Fibroblast of skin of left biceps (primary cell): ENCODE measurements around the gene KLK14.

Experiments used
- DNase-seq, 2 experiments: peaks; one replicate each; pipeline ENCODE4 v3.0.0-alpha.2; 2013; ENCODE audit warnings: low read depth in 2 of 2

KLK14 gene

DNA sequence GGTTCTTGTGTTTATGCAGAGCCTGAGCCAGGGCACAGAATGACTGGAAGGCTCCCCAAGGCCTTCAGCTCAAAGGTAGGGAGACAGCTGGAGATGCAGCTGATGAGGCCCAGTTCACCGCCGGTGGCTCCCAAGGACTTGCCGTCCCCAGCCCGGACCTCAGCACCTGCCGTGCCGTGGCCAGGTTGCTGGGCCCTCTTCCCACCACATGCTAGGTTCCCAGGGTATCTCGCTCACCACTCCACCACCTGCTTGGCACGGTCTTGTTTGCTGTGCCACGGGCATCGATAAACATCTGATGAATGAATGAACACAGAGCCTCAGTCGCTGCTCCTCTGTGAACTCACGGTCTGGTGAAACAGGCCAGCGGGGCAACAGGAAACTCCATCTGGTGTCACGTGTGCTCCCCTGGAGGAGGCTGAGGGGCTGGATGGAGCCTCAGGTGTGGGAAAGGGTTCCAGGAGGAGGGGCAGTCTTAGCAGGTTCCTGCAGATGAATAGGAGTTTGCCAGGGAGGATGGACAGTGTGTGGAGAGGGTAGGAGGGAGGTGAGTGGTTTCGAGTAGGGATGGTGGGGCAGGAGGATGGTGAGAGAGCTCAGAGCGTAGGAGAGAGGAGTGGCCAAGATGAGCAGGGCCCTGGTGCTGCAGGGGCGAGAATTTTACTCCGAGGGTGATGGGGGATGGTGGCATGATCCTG, 3.6 kb upstream of the KLK14 start:
- no peak for DNase-seq

DNA sequence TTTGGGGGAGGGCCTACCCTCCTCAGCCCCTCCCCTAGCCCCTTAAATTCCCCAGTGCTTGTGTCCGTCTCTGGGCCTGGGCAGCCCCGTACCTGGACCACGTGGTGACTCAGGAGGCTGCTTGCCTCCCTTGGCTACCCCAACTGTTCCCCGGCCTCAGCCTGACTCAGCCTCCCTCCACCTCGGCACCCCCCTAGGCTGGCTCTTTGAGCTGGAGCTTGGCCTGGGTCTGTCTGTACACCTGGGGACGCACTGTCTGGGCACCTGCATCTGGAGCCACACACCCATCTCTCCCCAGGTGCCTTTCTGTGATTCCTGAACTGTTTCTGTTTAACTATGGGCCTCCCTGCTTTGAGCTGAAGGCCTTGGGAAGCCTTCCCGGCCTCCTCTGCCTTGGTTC, 1.8 kb upstream of the KLK14 start:
- no peak for DNase-seq

- no peak for DNase-seq
Observed at GRCh38 chr19:51083783-51084182, 1.1 kb upstream of the KLK14 start.

- DNase-seq, result no peak
Observed at GRCh38 chr19:51083181-51083580, 494 bp upstream of the KLK14 start.

DNA sequence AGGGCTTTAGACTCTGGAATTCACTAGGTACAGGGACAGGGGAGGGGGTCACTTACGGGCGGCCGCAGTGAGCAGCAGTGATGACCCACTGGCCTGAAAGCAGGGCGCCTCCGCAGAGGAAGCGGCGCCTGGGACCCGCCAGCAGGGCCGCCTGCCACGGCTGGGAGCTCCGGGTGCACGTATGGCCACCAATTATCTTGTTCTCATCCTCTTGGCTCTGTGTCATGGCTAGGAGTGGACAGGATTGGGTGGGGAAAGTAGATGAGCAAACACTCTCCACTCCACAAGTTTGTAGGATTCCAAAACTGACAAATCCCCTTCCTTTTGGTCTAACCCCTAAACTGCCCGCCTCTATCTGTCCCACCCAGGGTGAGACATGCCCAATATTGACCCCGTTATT, 1.2 kb downstream of the KLK14 start:
- no peak for DNase-seq

DNA sequence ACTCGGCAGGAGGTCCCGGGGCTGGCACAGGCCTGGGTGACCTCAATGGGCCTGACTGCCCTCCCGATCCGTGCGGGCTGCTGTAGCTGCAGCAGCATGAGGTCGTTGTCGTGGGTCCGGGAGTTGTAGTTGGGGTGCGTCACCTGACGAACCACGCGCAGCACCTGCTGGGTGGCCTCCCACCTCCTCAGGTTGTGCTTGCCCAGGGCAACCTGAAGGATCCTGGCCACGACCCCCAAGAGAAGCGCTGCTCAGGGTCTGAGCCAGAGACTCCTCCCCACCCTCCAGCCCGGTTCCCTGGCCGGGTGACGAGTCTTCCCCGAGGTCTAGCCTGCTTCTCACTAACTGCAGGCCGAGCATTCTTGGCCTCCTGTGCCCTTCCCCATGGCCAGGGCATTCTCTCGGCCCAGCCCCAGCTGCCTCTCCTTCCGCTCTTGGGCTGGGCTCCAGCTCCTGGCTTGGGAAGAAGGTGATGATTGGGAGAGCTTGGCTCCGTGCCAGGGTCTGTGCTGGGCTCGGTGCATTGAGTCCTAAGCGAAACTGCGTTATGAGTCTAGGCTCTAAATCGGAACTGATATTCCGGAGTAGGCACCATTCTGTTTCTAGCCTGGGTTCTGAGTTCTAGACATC, 3.1 kb downstream of the KLK14 start:
- no peak for DNase-seq

DNA sequence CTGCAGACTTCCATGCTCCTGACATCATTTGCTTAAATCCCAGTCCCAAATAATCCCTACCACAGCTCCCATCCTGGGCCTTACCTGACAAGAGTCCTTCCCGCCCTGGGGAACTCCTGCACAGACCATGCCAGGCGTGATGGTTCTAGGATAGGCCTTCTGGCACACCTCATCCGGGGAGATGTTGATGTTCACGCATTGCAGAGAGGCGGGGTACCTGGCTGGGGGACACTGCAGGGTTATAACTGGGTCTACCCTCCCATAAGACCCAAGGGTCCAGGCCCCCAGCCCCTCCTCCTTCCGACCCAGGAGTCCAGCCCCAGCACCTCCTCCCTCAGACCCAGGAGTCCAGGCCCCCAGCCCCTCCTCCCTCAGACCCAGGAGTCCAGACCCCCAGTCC, 4.0 kb downstream of the KLK14 start:
- DNase-seq, result no peak

DNA sequence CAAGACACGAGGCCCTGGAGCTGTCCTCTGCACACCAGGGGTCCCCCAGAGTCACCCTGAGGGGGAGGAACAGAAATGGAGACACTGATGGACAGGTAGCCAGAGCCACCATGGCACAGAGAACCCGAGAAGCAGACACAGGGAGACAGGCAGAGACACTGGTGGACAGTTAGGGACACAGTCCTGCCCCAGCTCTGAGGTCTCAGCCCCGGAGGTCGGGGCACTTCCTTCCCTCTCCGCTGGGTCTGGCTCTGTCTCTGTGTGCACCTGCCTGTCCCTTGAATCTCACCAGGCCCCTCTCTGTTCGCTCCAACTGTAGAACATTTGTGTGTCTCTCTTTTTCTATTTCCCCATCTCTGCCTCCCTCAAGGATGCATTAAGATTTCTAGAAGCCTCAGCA, 4.6 kb downstream of the KLK14 start:
- no peak for DNase-seq

- no peak for DNase-seq
Observed at GRCh38 chr19:51076631-51077213, 6.0 kb downstream of the KLK14 start.

- no peak for DNase-seq
Observed at GRCh38 chr19:51075998-51076397, 6.7 kb downstream of the KLK14 start.

GRCh38 chr19:51071095-51071405, 11.6 kb downstream of the KLK14 start:
- no peak for DNase-seq

- DNase-seq, result no peak
Observed at GRCh38 chr19:51070334-51071094, 12.2 kb downstream of the KLK14 start.

DNA sequence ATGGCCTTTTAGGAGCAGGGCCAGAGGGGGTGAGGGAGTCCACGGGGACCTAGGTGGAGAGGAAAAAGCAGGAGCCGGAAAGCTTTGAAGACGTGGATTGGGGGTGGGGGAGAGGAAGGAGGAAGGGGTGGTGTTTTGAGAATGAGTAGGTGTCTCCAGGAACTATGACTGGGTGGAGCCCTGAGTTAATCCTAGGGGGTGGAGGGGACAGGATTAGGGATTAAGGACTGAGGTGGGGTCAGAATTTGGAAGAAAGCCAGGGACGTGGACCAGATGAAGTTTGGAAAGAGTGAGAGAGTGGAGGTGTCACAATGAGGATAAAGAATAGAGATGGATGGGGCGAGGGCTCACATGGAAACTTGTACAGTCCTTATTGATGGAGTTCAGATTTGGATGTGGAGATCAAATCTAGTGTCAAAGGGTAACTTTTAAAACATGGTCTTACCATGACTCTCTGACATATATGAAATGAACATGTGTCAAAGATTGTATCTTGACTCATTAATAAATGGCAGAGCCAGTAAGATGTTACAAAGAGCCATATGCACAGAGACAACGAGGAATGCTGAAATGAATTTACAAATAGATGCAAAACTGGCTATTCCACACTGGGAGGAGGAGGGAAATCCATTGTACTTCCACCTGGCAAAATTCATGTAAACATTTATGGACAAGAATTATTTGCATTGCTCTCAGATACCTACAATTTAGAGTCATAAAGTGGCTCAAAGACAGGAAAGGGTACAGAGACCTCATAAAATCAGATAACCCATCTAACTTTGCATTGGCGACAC, 16.1 kb downstream of the KLK14 start:
- no peak for DNase-seq

GRCh38 chr19:51065221-51065960, 17.3 kb downstream of the KLK14 start:
- DNase-seq, result no peak

DNA sequence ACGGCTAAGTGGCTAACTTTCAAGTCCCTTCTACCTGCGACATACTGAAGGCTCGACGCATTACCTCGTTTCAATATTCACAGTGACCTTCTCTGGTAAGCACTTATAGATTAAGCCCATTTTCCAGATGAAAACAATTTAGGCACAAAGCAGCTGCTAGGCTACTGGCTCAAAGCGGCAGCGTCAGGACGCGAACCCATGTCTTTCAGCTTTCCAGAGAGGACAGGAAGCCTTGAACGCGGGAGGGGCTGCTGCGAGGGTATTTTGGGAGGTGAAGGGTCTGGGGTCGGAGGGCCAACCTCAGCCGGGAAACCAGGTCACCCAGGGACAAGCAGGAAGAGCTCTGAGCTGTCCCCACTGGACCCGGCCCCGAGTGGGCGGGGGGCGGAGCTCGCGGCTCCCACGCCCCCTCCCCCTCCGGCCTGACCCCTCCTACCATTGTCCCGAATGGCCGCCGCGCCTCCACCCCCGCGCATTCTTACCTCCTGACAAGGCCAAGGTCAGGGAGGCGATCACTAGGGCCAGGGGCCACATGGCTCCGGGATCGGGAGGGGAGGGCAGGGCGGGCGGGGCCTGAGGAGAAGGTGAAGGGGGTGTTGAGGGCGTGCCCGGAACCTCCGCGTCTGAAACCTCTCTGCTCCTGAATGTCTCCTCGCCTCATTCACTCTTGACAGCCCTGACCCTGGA, 18.0 kb downstream of the KLK14 start, which contains the start of gene KLK13:
Gene KLK13 (minus strand): TSS at position 559 of the 687 bp plus-strand sequence. CDS start 25 bp downstream, at position 534.
- no peak for DNase-seq

DNA sequence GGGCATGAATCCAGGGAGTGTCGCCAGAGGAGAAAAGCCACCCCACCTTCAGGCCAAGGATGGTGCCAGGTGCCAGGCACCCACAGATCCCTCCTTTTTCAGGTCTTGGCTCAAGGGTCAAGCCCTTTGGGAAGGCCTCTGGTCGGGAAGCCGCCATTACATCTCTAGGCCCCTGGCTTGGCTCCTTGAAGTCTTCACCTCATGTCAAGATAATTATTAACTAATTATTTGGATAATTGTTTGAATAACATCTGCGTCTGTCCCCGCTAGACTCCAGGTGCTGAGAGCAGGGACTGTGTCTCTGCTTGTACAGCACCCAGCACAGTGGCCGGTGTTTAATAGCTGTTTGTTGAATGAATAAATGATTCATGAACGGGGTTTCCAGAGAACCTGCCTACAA, 19.0 kb downstream of the KLK14 start:
- DNase-seq, result no peak

DNA sequence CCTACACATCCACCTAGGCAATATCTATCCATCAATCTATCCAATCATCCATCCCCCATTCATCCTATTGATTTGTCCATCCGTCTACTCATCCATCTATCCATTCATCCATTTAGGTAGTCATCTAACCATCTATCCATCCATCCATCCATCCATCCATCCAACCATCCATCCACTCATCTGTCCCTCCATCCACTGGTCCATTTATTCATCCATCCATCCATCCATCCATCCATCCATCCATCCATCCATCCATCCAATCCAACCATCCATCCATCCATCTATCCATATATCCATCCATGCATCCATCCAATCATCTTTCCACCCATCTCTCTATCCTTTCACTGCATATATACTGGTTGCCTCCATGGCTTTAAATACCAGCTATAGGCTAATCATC, 21.7 kb downstream of the KLK14 start:
- no peak for DNase-seq

GRCh38 chr19:51060336-51060735, 22.4 kb downstream of the KLK14 start:
- DNase-seq, result no peak

DNA sequence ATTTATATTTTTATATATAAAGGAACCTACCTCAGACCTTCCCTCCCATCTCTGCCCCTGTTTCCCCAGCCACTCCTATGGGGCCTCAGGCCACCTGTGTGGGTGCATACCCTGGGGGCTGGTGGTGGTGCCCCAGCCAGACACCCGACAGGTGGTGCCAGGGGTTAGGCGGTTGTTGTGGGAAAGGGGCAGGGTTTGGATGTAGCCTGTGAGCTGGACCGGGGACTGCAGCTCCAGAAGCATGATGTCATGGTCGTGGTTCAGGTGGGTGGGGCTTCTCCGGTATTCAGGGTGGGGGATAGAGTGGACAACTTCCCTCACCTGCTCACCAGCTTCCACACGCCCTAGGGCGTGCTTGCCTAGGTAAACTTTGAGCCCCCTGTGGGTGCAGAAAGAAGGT, 23.0 kb downstream of the KLK14 start:
- no peak for DNase-seq

- no peak for DNase-seq
Observed at GRCh38 chr19:51055866-51056265, 26.8 kb downstream of the KLK14 start.

GRCh38 chr19:51047031-51047335, 35.7 kb downstream of the KLK14 start:
- no peak for DNase-seq
